Mesothelial cell of epicardium (in vitro differentiated cells): ENCODE measurements around the gene INTS7. TPM values are rescaled to one million over a fixed set of nuclear protein-coding genes. Genes with fewer than 3 reads are reported as not detected.

Experiments used
- DNase-seq, 2 experiments: peaks; one replicate each; pipeline ENCODE4 v3.0.0; 2021; ENCODE audit warnings: low spot score in 2 of 2; ENCODE audit not compliant: unreplicated experiment in 2 of 2
- H3K27ac Mint-ChIP-seq: 2 replicates; pipeline ENCODE4 v1.8.0; 2021; ENCODE audit warnings: mixed read lengths
- H3K27me3 Mint-ChIP-seq: 2 replicates; pipeline ENCODE4 v1.8.0; 2021; ENCODE audit warnings: low read depth, mixed read lengths
- H3K36me3 Mint-ChIP-seq: 2 replicates; pipeline ENCODE4 v1.8.0; 2021; ENCODE audit warnings: mixed read lengths
- H3K4me1 Mint-ChIP-seq: 2 replicates; pipeline ENCODE4 v1.8.0; 2021; ENCODE audit warnings: mixed read lengths
- H3K4me3 Mint-ChIP-seq: 2 replicates; pipeline ENCODE4 v1.8.0; 2021; ENCODE audit warnings: mild to moderate bottlenecking, moderate library complexity, mixed read lengths
- H3K9me3 Mint-ChIP-seq: 2 replicates; pipeline ENCODE4 v1.8.0; 2021; ENCODE audit warnings: mixed read lengths
- CTCF ChIP-seq: fragments of 200-600 bp; sonication (generic); IDR thresholded peaks from one replicate; pipeline ENCODE4 v1.5.0; 2021; ENCODE audit warnings: antibody characterized with exemption; ENCODE audit not compliant: unreplicated experiment
- total RNA-seq: library from RNA; stranded (reverse); gene quantifications from 3 replicates; pipeline ENCODE4 v1.2.1, GENCODE V29; 2021

The INTS7 gene
- total RNA-seq, 1 donor from 2014 or later, result 16.5 TPM

- no peak for DNase-seq
- Mint-ChIP-seq H3K4me1 (peaks cover 10% of the 10 kb centered on the region), H3K9me3 (no peaks in the 10 kb centered on the region), H3K27me3 (no peaks in the 10 kb centered on the region), H3K4me3 (no peak overlapping the region), H3K36me3 (no peaks in the 10 kb centered on the region), H3K27ac (no peak overlapping the region)
- no peak for TF ChIP-seq CTCF
These were observed 110.3 kb downstream of the INTS7 start for GRCh38 chr1:211925016-211925415.

- Mint-ChIP-seq H3K36me3 (no peaks in the 10 kb centered on the region), H3K9me3 (no peaks in the 10 kb centered on the region), H3K4me3 (no peak overlapping the region), H3K27me3 (no peaks in the 10 kb centered on the region), H3K4me1 (peaks cover 10% of the 10 kb centered on the region), H3K27ac (no peak overlapping the region)
- no peak for TF ChIP-seq CTCF
- DNase-seq, result no peak
These were observed 111.1 kb downstream of the INTS7 start for GRCh38 chr1:211924256-211924655.

- TF ChIP-seq CTCF, result no peak
These were observed 112.3 kb downstream of the INTS7 start for GRCh38 chr1:211923095-211923494.

GRCh38 chr1:211921579-211922095 is 113.7 kb downstream of the INTS7 start:
- no peaks in the 10 kb centered on the region for H3K27me3 Mint-ChIP-seq
- TF ChIP-seq CTCF, result no peak
- H3K4me1 Mint-ChIP-seq, result peaks cover 7% of the 10 kb centered on the region
- no peaks in the 10 kb centered on the region for H3K36me3 Mint-ChIP-seq
- no peak overlapping the region for H3K4me3 Mint-ChIP-seq
- no peak for DNase-seq
- H3K9me3 Mint-ChIP-seq, result no peaks in the 10 kb centered on the region
- no peak overlapping the region for H3K27ac Mint-ChIP-seq

More at GRCh38 chr1:211923095-211923494, 112.3 kb downstream of the INTS7 start:
- peaks cover 6% of the 10 kb centered on the region for H3K4me1 Mint-ChIP-seq
- H3K36me3 Mint-ChIP-seq, result no peaks in the 10 kb centered on the region
- H3K27ac Mint-ChIP-seq, result no peak overlapping the region
- no peaks in the 10 kb centered on the region for H3K27me3 Mint-ChIP-seq
- H3K9me3 Mint-ChIP-seq, result no peaks in the 10 kb centered on the region
- no peak for DNase-seq
- no peak overlapping the region for H3K4me3 Mint-ChIP-seq

GRCh38 chr1:211920602-211921226 is 114.6 kb downstream of the INTS7 start:
- H3K36me3 Mint-ChIP-seq, result no peaks in the 10 kb centered on the region
- DNase-seq, result no peak

More at GRCh38 chr1:211920602-211921226, 114.6 kb downstream of the INTS7 start:
- no peaks in the 10 kb centered on the region for H3K27me3 Mint-ChIP-seq
- peaks cover 7% of the 10 kb centered on the region for H3K4me1 Mint-ChIP-seq
- no peak overlapping the region for H3K27ac Mint-ChIP-seq
- no peaks in the 10 kb centered on the region for H3K9me3 Mint-ChIP-seq
- H3K4me3 Mint-ChIP-seq, result no peak overlapping the region
- TF ChIP-seq CTCF, result no peak
